CD4-positive, alpha-beta T cell treated with Interleukin-10 for 1 hour (primary cell): ENCODE results near the gene DLEC1.
A peak's percentile ranks its signal among the peaks of the same experiment; 100 is the strongest.

Source experiments
- DNase-seq: peaks from one replicate; pipeline ENCODE4 v3.0.0-alpha.2; 2020

Gene DLEC1, protein sequence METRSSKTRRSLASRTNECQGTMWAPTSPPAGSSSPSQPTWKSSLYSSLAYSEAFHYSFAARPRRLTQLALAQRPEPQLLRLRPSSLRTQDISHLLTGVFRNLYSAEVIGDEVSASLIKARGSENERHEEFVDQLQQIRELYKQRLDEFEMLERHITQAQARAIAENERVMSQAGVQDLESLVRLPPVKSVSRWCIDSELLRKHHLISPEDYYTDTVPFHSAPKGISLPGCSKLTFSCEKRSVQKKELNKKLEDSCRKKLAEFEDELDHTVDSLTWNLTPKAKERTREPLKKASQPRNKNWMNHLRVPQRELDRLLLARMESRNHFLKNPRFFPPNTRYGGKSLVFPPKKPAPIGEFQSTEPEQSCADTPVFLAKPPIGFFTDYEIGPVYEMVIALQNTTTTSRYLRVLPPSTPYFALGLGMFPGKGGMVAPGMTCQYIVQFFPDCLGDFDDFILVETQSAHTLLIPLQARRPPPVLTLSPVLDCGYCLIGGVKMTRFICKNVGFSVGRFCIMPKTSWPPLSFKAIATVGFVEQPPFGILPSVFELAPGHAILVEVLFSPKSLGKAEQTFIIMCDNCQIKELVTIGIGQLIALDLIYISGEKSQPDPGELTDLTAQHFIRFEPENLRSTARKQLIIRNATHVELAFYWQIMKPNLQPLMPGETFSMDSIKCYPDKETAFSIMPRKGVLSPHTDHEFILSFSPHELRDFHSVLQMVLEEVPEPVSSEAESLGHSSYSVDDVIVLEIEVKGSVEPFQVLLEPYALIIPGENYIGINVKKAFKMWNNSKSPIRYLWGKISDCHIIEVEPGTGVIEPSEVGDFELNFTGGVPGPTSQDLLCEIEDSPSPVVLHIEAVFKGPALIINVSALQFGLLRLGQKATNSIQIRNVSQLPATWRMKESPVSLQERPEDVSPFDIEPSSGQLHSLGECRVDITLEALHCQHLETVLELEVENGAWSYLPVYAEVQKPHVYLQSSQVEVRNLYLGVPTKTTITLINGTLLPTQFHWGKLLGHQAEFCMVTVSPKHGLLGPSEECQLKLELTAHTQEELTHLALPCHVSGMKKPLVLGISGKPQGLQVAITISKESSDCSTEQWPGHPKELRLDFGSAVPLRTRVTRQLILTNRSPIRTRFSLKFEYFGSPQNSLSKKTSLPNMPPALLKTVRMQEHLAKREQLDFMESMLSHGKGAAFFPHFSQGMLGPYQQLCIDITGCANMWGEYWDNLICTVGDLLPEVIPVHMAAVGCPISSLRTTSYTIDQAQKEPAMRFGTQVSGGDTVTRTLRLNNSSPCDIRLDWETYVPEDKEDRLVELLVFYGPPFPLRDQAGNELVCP (N-terminal part only)

GRCh38 chr3:38039101-38039898 lies at the start of gene DLEC1:
Gene DLEC1, plus strand, starts transcription at chr3:38039208. Its CDS starts 18 bp downstream, at chr3:38039226.
- peak; percentile 89 for DNase-seq

GRCh38 chr3:37989821-37990480 lies 49.1 kb upstream of the DLEC1 start:
- no peak for DNase-seq

DNA sequence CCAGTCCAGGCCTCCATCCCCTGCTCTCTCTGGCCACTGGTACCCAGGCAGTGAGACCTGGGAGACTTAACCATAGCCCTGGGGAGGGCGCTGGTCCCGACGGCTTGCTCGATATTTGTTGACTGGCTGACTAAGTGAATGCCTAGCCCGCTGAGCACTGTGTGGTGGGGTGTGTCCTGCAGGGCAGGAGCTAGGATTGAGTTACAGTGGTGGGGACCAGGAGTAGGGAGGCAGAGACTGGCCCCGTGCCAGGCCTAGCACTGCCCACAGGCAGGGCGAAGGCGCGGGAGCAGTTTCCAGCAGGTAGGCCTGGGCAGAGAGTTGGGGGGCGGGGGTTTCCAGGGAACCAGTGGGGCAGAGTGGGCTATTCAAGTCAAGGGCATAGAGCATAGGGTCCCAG lies 48.5 kb upstream of the DLEC1 start, which contains the start of gene VILL:
Gene VILL (plus strand): TSS at position 260 of the 400 bp plus-strand sequence. CDS start 2,887 bp downstream, outside the sequence.
- DNase-seq, result no peak

DNA sequence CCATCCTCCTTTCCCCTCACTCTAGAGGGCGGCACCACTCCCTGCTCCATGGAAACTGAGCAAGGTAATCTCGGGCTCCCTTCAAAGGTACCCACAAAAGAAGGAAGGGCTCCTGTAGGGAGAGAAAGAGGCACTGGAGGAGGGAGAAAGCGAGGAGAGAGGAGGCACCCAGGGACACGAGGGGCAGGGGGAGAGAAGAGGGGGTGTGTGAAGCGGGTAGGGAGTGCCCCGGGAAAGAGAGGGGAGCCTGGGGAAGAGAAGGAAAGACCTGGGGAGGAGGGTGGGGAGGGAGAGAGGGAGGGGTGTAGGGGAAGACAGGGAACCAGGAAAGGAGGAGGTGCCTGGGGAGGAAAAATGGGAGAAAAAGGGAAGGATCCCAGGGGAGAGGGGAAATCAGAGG lies 47.9 kb upstream of the DLEC1 start:
- no peak for DNase-seq

GRCh38 chr3:37991823-37992222 lies 47.2 kb upstream of the DLEC1 start:
- no peak for DNase-seq

DNA sequence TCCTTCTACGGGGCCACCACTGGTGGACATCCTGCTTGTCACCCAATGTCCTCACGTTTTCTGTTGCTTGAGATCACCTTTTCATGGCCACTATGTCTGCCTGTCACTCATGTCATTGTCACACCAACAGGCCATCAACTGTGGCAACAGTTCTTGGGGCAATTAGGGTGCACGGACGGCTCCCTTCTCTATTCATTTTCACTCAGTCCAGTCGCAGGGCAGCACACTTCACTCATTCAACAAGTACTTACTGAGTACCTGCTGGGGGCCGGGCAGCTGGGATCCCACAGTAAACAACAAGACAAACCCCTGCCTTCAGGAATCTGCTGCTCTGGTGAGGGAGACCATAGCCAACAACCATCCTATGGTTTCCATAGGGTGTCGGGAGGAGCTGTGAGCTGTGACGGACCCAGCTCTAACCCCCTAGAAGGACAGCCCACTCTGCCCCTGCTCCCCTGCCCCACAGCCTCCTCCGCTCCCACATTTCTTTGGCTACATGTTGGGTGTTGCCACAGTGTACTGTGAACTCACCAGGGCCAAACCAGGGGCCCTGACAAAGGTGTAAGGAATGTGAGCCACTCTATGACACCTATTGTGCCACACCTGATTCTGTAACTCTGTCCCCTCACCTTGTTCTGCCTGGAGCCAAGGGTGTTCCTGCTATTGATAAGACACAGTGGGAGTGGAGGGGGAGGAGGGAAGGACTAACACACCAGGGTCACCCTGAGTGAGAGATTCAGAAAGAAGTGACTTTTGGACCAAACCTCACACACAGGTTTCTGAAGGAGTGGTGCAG lies 46.5 kb upstream of the DLEC1 start:
- DNase-seq, result no peak

DNA sequence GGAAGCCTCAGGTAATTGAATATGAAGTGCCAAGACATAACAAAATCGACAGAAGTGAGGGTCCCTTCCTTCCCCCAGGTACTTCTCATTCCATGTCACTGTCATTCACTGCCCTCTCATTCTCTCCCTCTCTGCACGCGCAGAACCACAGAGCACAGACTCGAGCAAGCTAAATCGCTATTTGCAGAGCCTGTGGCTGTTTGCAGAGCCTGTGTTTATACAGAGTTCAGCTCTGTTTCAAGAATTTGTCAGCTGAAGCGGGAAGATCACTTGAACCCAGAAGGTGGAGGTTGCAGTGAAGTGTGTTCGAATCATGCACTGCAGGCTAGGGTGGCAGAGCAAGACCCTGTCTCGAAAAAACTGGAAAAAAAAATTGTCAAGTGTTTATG lies 45.9 kb upstream of the DLEC1 start:
- no peak for DNase-seq

- no peak for DNase-seq
Observed at GRCh38 chr3:37993460-37993819, 45.6 kb upstream of the DLEC1 start.

DNA sequence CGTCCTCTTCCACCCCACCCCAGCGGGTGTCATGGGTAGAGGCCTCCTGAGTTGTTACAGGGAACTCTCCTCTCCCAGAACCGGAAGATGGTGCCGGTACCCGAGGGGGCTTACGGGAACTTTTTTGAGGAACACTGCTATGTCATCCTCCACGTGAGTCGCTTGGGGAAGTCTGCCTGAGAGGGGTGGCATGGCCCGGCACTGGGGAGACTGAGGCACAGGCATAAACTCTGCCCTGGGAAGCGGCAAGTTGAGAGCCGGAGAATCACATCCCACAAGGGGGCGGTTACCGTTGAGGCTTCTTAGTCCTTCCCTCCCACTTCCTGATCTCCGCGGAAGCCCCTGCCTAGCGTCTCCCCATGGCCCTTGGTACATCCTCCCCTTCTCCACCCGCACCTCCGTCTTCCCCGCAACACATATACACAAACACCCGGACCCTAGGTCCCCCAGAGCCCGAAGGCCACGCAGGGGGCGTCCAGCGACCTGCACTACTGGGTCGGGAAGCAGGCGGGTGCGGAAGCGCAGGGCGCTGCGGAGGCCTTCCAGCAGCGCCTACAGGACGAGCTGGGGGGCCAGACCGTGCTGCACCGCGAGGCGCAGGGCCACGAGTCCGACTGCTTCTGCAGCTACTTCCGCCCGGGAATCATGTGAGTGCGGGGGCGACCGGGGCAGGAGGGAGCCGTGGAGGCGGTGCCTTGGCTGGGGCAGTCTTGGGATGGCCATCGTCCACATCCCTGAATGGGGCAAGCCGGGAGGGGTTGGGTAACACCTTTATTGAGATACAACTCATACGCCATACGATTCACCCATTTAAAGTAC lies 45.0 kb upstream of the DLEC1 start:
- DNase-seq, result peak; percentile 51

- no peak for DNase-seq
Observed at GRCh38 chr3:37994639-37994972, 44.4 kb upstream of the DLEC1 start.

GRCh38 chr3:37995652-37996641 lies 43.1 kb upstream of the DLEC1 start:
- peak; percentile 33 for DNase-seq

DNA sequence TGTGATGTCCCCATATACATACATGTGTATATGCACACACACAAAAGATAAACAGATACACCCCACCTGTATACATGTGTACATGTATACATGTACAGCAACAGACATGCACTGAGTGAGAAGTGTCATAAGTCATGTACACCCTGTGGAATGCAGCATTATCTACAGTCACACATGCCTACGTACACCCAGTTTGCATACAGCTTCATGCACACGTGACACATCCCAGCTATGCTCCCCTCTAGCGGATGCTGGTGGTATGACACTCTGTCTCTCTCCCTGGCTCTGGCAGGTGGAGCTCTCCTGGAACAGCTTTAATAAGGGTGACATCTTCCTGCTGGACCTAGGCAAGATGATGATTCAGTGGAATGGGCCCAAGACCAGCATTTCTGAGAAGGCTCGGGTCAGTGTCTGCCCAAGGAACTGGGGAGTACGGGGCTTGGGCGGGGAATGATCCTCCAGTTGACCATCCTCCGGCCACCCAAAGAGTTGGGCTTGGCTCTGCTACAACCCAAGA lies 42.2 kb upstream of the DLEC1 start:
- peak; percentile 88 for DNase-seq

- no peak for DNase-seq
Observed at GRCh38 chr3:37997342-37997741, 41.7 kb upstream of the DLEC1 start.

GRCh38 chr3:37997791-37998370 lies 41.1 kb upstream of the DLEC1 start:
- no peak for DNase-seq

GRCh38 chr3:37999836-38000235 lies 39.2 kb upstream of the DLEC1 start:
- DNase-seq, result no peak

- DNase-seq, result no peak
Observed at GRCh38 chr3:38000242-38000916, 38.6 kb upstream of the DLEC1 start.

DNA sequence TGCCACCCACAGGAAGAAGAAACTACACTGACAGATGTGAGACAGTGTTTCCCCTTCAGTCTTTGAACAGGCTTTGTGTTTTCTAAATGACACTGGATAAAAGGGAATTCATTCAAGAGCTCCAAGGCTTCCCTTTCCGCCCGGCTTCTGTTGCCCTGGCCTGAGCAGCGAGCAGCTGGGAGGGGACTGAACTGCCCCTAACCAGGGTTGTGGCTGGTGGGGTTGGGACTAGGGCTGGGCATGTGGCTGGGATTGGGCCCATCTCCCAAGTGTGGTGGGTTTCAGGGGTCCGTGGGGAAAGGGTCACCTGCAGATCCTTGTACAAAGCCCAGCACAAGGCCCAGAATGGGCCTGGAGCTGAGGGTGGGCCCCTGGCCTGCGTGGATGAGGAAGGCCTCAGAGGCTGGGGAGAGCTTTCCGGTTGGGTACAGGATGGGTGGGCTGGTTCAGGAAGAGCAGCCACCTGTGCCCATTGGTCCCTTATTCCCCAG lies 38.0 kb upstream of the DLEC1 start:
- DNase-seq, result no peak
